ENCODE data around the gene ACSM3. TPM values are rescaled to one million over a fixed set of nuclear protein-coding genes. Genes with fewer than 3 reads are reported as not detected.
"Not testable (repeated sequence)": the region's sequence is repeated elsewhere in the genome, so short reads cannot be mapped to it uniquely, and the experiment has no call there.

ACSM3 gene
- total RNA-seq, 3 donors from 2014 or later, result 0.80 to 60.2 (median 22.9) TPM

DNA sequence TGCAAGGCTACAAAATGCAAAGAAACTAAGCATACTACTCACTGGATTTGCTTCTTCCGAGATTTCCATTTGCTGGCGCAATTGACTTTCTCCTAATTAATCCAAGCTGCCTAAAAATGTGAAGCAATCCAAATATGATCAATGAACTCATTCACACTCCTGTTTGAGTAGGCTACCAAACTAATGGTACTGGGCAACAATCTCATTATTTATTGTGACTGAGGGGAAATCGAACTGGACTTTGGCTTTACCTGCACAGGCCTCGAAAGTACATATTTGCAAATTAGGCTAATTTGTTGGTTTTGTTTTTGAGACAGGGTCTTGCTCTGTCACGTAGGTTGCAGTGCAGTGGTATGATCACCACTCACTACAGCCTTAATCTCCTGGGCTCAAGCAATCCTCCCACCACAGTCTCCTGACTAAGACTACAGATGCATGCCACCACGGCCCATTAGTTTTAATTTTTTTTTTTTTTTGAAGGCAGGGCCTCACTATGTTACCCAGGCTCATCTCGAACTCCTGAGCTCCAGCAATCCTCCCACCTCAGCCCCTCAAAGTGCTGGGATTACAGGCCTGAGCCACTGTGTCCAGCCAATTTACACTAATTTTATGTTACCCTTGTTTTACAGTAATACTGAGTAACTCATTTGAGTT lies 39.9 kb downstream of the ACSM3 start:
- no peak for DNase-seq (ENCODE audit: low spot score in 2 of 2)
- no peak for TF ChIP-seq POLR2A (IDR thresholded peaks at IDR 0.05)
- TF ChIP-seq, protein P1, sequence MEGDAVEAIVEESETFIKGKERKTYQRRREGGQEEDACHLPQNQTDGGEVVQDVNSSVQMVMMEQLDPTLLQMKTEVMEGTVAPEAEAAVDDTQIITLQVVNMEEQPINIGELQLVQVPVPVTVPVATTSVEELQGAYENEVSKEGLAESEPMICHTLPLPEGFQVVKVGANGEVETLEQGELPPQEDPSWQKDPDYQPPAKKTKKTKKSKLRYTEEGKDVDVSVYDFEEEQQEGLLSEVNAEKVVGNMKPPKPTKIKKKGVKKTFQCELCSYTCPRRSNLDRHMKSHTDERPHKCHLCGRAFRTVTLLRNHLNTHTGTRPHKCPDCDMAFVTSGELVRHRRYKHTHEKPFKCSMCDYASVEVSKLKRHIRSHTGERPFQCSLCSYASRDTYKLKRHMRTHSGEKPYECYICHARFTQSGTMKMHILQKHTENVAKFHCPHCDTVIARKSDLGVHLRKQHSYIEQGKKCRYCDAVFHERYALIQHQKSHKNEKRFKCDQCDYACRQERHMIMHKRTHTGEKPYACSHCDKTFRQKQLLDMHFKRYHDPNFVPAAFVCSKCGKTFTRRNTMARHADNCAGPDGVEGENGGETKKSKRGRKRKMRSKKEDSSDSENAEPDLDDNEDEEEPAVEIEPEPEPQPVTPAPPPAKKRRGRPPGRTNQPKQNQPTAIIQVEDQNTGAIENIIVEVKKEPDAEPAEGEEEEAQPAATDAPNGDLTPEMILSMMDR (IDR thresholded peaks at IDR 0.05), result no peak
- no peak for TF ChIP-seq POLR2AphosphoS5 (IDR thresholded peaks at IDR 0.05)
- intact Hi-C loops (cut with DNase I; ENCODE audit: low total_unique reads), result no loop called here

DNA sequence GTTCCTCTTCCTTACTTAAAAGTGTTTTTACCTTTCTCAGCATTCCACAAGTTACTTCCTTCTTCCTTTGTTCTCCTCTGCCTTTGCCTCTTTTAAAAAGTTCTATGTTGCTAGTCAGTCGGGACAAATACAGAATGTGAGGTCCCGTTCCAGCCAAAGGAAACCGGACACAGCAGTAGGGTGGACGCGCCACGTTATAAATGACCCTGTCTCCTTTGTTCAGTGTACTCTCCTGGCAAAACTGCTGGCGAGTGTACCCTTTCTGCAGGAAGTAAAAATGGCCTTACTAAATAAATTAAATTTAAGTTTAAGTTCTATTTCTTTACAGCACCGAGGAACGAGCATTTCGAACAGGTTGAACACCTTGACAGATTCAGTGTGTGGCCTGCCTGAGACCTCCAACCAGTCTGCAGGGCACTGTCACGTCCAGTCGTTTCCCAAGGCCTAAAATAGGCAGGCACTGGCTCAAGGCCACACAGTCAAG lies 41.9 kb downstream of the ACSM3 start:
- H3K27me3 ChIP-seq; DNase-seq (ENCODE audit: low spot score in 2 of 2); H3K9me3 ChIP-seq; intact Hi-C loops (cut with DNase I; ENCODE audit: low total_unique reads); H3K36me3 ChIP-seq; H3K4me1 ChIP-seq: not testable (repeated sequence)
- peak in 1 of 3 donors; percentile 1 for TF ChIP-seq POLR2AphosphoS5 (IDR thresholded peaks at IDR 0.05)
- Histone ChIP-seq H3K27ac (peak overlapping the region; percentile 90 to 91), H3K4me3 (peak overlapping the region; percentile 81 to 83 (median 82))

More for the DNA sequence above, 39.9 kb downstream of the ACSM3 start:
- H3K9me3 ChIP-seq, result no peaks in the 10 kb centered on the region
- H3K4me3 ChIP-seq, result no peak overlapping the region
- H3K36me3 ChIP-seq, result no peaks in the 10 kb centered on the region
- no peaks in the 10 kb centered on the region for H3K4me1 ChIP-seq
- H3K27me3 ChIP-seq, result no peaks in the 10 kb centered on the region
- no peak overlapping the region for H3K27ac ChIP-seq

DNA sequence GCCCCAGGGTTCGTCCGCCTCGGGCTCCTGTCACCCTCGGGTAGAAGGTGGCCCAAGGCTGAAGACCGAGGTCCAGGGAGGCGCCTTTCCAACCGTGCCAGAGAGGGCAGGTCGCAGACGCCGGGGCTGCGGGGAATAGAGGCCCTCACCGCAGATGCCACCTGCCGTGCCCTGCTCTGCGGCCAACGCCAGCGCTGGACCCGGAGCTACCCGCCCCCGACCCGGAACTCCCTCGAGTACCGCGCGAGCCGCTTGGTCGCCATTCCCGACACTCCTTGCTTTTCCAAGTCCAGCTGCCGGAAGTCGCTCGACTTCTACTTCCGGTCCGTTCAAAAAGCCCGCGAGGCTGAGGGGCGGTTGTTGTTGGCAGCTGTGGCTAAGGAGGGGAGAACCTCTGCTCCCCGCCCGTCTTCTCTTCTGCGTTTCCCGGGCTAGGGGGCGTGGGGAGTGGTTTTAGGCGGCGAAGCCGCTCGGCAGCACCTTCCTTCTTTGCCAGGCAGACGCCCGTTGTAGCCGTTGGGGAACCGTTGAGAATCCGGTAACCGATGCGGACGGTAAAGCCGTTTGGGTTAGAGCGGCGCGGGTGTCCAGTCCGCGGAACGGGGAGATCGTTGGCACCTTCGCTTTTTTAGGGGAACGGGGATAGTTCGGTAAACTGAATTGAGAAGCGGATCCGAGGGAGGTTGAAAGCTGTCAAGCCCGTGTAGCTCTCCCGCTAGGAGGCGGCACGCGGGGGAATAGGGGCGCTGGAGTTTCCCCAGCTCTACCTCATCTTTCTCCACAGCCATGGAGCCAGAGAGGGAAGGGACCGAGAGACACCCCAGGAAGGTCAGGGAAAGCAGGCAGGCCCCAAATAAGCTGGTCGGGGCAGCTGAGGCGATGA lies 42.6 kb downstream of the ACSM3 start, which contains the start of the genes ERI2 and REXO5:
ERI2 (minus strand) TSS at position 305 of the 883 bp plus-strand sequence; CDS start at position 263, 42 bp downstream.
REXO5 (plus strand) TSS at position 360 of the 883 bp plus-strand sequence; CDS start at position 787, 427 bp downstream.
- TF ChIP-seq POLR2A (IDR thresholded peaks at IDR 0.05), result no peak
- TF ChIP-seq POLR2AphosphoS5 (IDR thresholded peaks at IDR 0.05), result peak in 2 of 3 donors; percentile 45 to 57
- TF ChIP-seq, protein P1 (IDR thresholded peaks at IDR 0.05), result peak in 2 of 3 donors; percentile 6 to 7
- peak; percentile 86 to 92 for DNase-seq (ENCODE audit: low spot score in 2 of 2)
- no peaks in the 10 kb centered on the region for H3K9me3 ChIP-seq
- no peaks in the 10 kb centered on the region for H3K4me1 ChIP-seq
- intact Hi-C loops (cut with DNase I; ENCODE audit: low total_unique reads), result no loop called here
- peak within 1 kb of the TSS; percentile 81 to 83 (median 82) for H3K4me3 ChIP-seq
- H3K36me3 ChIP-seq, result no peaks in the 10 kb centered on the region
- peak within 1 kb of the TSS; percentile 90 to 91 for H3K27ac ChIP-seq
- no peaks in the 10 kb centered on the region for H3K27me3 ChIP-seq

DNA sequence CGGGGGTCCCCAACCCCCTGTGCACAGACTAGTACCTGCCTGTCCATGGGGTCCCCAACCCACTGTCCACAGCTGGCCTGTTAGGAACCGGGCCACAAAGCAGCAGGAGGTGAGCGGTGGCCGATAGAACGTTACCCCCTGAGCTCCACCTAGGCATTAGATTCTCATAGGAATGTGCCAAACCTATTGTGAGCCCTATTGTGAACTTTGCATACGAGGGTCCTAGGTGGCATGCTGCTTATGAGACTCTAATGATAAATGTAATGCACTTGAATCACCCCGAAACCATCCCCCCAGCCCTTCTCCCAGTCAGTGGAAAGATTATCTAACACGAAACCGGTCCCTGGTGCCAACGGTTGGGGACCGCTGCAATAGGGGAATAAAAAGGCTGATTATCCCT lies 44.0 kb downstream of the ACSM3 start:
- H3K27me3 ChIP-seq, result no peaks in the 10 kb centered on the region
- TF ChIP-seq POLR2A (IDR thresholded peaks at IDR 0.05), result no peak
- no peak for TF ChIP-seq POLR2AphosphoS5 (IDR thresholded peaks at IDR 0.05)
- H3K4me3 ChIP-seq, result no peak overlapping the region
- DNase-seq (ENCODE audit: low spot score in 2 of 2), result no peak
- no peaks in the 10 kb centered on the region for H3K4me1 ChIP-seq
- no peak overlapping the region for H3K27ac ChIP-seq
- H3K9me3 ChIP-seq, result no peaks in the 10 kb centered on the region
- H3K36me3 ChIP-seq, result no peaks in the 10 kb centered on the region
- intact Hi-C loops (cut with DNase I; ENCODE audit: low total_unique reads), result no loop called here

DNA sequence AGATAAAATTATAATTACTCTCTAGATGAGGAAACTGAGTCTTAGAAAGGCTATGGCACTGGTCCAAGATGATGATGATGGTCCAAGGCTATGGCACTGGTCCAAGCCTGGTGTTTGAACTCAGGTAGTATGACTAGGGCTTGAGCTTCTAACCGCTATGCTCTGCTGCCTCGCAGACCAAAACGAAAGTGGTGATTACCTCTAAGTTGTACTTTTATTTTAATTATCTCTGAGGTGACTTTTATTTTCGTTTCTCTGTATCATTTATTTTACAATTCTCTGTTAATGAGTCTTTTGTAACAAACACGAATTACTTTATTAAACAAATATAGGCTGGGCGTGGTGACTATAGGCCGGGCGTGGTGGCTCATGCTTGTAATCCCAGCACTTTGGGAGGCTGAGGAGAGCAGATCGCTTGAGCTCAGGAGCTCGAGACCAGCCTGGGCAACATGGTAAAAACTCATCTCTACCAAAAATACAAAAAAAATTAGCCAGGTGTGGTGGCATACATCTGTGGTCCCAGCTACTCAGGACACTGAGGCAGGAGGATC lies 48.1 kb downstream of the ACSM3 start:
- no peak overlapping the region for H3K4me3 ChIP-seq
- DNase-seq (ENCODE audit: low spot score in 2 of 2), result no peak
- H3K9me3 ChIP-seq, result no peaks in the 10 kb centered on the region
- TF ChIP-seq, protein P1 (IDR thresholded peaks at IDR 0.05), result no peak
- TF ChIP-seq POLR2AphosphoS5 (IDR thresholded peaks at IDR 0.05) (no peak), POLR2A (IDR thresholded peaks at IDR 0.05) (no peak)
- H3K36me3 ChIP-seq, result no peaks in the 10 kb centered on the region
- H3K4me1 ChIP-seq, result no peaks in the 10 kb centered on the region
- intact Hi-C loops (cut with DNase I; ENCODE audit: low total_unique reads), result no loop called here
- H3K27ac ChIP-seq, result no peak overlapping the region
- H3K27me3 ChIP-seq, result no peaks in the 10 kb centered on the region

All from breast epithelium (tissue), 4 donors.